ENCODE data around the gene AGPAT2. TPM values are rescaled to one million over a fixed set of nuclear protein-coding genes. Genes with fewer than 3 reads are reported as not detected.

The AGPAT2 gene
- total RNA-seq, 6 donors from 2014 or later, result 70.2 to 242 (median 140) TPM

DNA sequence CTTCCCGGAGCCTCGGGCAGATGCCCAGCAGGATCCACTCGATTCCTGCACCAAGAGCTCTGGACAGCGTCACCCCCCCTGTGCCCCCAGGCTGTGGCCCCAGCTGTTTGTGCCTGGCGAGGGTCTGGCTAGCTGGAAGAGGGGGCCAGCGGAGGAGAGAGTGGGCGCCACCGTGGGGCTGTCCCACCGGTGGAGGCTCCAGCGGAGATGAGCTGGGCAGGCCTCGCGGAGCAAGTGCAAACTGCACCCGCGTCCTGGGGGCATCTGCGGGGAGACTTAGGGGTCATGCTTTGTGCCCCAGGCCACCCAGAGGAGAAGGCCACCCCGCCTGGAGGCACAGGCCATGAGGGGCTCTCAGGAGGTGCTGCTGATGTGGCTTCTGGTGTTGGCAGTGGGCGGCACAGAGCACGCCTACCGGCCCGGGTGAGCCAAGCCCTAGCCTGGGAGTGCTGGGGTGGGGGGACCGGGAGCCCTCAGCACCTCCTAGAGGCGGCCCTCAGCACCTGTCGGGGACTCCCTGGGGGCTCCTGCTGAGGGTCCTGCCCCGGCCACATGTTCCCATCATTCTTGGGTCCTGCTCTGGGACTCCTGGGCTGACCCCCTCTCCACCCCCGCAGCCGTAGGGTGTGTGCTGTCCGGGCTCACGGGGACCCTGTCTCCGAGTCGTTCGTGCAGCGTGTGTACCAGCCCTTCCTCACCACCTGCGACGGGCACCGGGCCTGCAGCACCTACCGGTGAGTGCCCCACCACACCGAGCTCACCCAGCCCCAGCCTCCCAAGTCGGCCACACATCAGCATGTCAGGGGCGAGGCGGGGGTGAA, 19.1 kb downstream of the AGPAT2 start:
- Histone ChIP-seq H3K36me3 (peaks cover 0 to 88% (median 38%) of the 10 kb centered on the region in 4 donors), H3K9me3 (no peaks in the 10 kb centered on the region), H3K4me1 (peaks cover 14 to 50% (median 31%) of the 10 kb centered on the region in 4 donors), H3K27ac (peak overlapping the region; percentile 81 to 91 (median 84)), H3K4me3 (peak overlapping the region; percentile 52 to 64 (median 61)), H3K27me3 (peaks cover 0 to 14% (median 6%) of the 10 kb centered on the region in 4 donors)
- no peak for TF ChIP-seq POLR2AphosphoS5 (IDR thresholded peaks at IDR 0.05)
- peak in 1 of 4 donors; percentile 10 for TF ChIP-seq POLR2A (IDR thresholded peaks at IDR 0.05)
- no peak for ATAC-seq (ENCODE audit: low FRiP score in 2 of 2)
- DNase-seq, result peak in 1 of 2 donors; percentile 84
- WGBS, 2 donors, result 56 to 59% methylated on average over 11 to 36 of the region's 40 CpGs

DNA sequence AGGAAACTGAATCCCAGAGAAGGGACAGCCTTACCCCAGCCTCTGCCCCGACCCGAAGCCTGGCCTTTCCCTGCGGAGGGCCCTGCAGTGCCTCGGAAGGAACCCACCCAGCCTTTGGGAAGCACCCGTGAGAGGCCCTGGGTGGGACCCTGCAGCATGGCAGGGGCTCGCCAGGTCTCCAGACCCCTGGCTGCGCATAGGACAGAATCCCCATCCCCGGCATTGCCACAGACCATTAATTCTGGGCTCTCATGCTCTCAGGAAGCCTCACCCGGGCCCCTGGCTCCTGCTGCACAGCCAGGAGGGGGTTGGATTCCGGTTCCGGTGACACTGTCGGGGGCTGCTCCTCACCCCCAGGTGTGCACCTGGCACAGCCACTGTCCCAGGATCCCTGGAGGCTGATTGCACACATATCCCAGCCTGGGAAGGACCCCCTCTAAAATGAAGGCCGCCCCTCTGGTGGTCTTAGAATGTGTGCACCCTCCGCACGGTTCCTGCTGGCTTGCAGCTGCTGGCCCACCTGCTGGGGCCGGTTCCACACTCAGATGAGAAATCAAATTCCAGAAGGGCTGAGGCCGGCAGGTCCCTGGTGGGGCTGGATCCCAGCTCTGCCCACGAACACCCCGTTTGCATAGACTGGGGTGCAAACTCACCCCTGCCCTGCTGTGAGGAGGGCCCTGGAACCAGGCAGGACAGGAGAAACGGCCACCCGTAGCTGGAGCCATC, 19.9 kb downstream of the AGPAT2 start:
- no peak for ATAC-seq (ENCODE audit: low FRiP score in 2 of 2)
- Histone ChIP-seq H3K9me3 (no peaks in the 10 kb centered on the region), H3K27ac (peak overlapping the region; percentile 81 to 91 (median 84)), H3K4me1 (peaks cover 14 to 47% (median 29%) of the 10 kb centered on the region in 4 donors), H3K4me3 (peak overlapping the region; percentile 52 to 64 (median 61)), H3K27me3 (peaks cover 0 to 17% (median 7%) of the 10 kb centered on the region in 4 donors), H3K36me3 (peaks cover 0 to 81% (median 31%) of the 10 kb centered on the region in 4 donors)
- TF ChIP-seq CTCF (IDR thresholded peaks at IDR 0.05) (no peak), EP300 (IDR thresholded peaks at IDR 0.05) (no peak), POLR2AphosphoS5 (IDR thresholded peaks at IDR 0.05) (no peak), POLR2A (IDR thresholded peaks at IDR 0.05) (no peak)
- peak in 1 of 2 donors; percentile 68 for DNase-seq
- WGBS, 2 donors, result 62 to 87% methylated on average over 6 to 17 of the region's 21 CpGs

GRCh38 chr9:136666372-136667213, 20.7 kb downstream of the AGPAT2 start:
- Histone ChIP-seq H3K27ac (peak overlapping the region; percentile 81 to 91 (median 84)), H3K27me3 (peaks cover 0 to 17% (median 9%) of the 10 kb centered on the region in 4 donors)
- no peak for DNase-seq

DNA sequence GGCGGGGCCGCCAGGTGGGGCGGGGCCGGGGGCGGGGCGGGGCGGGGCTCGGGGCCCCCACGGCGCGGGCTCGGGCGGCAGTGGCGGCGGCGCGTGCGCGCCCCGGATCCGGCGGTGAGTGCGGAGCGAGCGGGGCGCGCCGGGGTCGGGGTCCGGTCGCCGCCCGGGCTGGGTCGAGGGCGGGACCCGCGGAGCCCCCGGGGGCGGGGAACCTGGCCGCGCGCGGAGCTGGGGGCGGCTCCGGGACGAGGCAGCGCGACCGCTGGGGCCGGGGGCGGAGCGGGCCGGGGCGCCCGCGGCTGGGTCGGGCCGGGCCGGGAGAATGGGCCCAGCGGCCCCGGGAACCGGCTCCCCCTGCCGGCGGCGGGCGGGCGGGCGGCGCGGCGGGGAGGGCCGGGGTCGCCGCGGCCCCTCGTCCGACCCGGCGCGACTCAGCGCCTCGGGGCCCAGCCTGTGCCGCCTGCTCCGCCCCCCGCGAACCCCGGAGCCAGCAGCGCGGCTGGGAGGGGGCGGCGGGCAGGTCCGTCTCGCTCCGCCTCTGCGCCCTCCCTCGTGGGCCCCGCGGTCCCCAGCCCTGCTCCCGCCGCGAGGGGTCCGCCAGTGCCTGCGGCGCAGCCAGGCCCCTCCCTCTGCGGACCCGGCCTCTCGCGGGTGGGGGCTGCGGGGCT, 21.4 kb downstream of the AGPAT2 start:
- H3K27me3 ChIP-seq, result peaks cover 0 to 17% (median 9%) of the 10 kb centered on the region in 4 donors
- H3K9me3 ChIP-seq, result no peaks in the 10 kb centered on the region
- H3K4me1 ChIP-seq, result peaks cover 8 to 36% (median 23%) of the 10 kb centered on the region in 4 donors
- H3K27ac ChIP-seq, result peak overlapping the region; percentile 91 to 96 (median 92)
- WGBS, 2 donors, result no CpG with 5 or more reads among the region's 109 CpGs
- peak overlapping the region; percentile 52 to 64 (median 61) for H3K4me3 ChIP-seq
- DNase-seq, result peak in 1 of 2 donors; percentile 90
- H3K36me3 ChIP-seq, result peaks cover 0 to 68% (median 28%) of the 10 kb centered on the region in 4 donors
- TF ChIP-seq EP300 (IDR thresholded peaks at IDR 0.05), result no peak
- no peak for TF ChIP-seq POLR2AphosphoS5 (IDR thresholded peaks at IDR 0.05)
- TF ChIP-seq CTCF (IDR thresholded peaks at IDR 0.05), result peak in 4 of 6 experiments; percentile 23 to 59 (median 40)
- no peak for TF ChIP-seq POLR2A (IDR thresholded peaks at IDR 0.05)
- no peak for ATAC-seq (ENCODE audit: low FRiP score in 2 of 2)

More at GRCh38 chr9:136666372-136667213, 20.7 kb downstream of the AGPAT2 start:
- ATAC-seq (ENCODE audit: low FRiP score in 2 of 2), result no peak
- Histone ChIP-seq H3K36me3 (peaks cover 0 to 73% (median 28%) of the 10 kb centered on the region in 4 donors), H3K9me3 (no peaks in the 10 kb centered on the region), H3K4me1 (peaks cover 13 to 39% (median 25%) of the 10 kb centered on the region in 4 donors), H3K4me3 (peak overlapping the region; percentile 52 to 64 (median 61))
- TF ChIP-seq EP300 (IDR thresholded peaks at IDR 0.05), result no peak
- peak in 1 of 4 donors; percentile 13 for TF ChIP-seq POLR2A (IDR thresholded peaks at IDR 0.05)
- WGBS, 2 donors, result 30 to 38% methylated on average over 8 to 14 of the region's 35 CpGs
